Gastroesophageal sphincter (tissue), 4 donors: ENCODE results near the gene C6orf89. TPM values are rescaled to one million over a fixed set of nuclear protein-coding genes. Genes with fewer than 3 reads are reported as not detected.

Experiments used
- ATAC-seq: fragments of 150-250 bp; one replicate; pipeline ENCODE4 v1.9.1; 2016; ENCODE audit warnings: mild to moderate bottlenecking, moderate library complexity
- H3K27ac ChIP-seq, 4 donors: fragments of 200-600 bp; sonication (generic) in 3 of 4; 1 replicate in 3 of 4; 2 replicates in 1 of 4; pipeline ENCODE4 v1.5.1; 2016 to 2019
- H3K27me3 ChIP-seq: fragments of 200-600 bp; sonication (generic); one replicate; pipeline ENCODE4 v1.5.1; 2019
- H3K36me3 ChIP-seq, 2 donors: fragments of 200-600 bp; sonication (generic); one replicate each; pipeline ENCODE4 v1.5.1; 2019; ENCODE audit warnings: control low read depth in 1 of 2
- H3K4me1 ChIP-seq, 3 donors: fragments of 200-600 bp; sonication (generic); 1 replicate in 2 of 3; 2 replicates in 1 of 3; pipeline ENCODE4 v1.5.1; 2016 to 2019; ENCODE audit warnings: control low read depth in 2 of 3
- H3K4me3 ChIP-seq, 2 donors: fragments of 200-600 bp; sonication (generic); one replicate each; pipeline ENCODE4 v1.5.1; 2019; ENCODE audit warnings: mild to moderate bottlenecking in 1 of 2, moderate library complexity in 1 of 2
- H3K9me3 ChIP-seq, 3 donors: fragments of 200-600 bp; sonication (generic); one replicate each; pipeline ENCODE4 v1.5.1; 2017 to 2019; ENCODE audit warnings: control low read depth in 2 of 3
- EP300 ChIP-seq: sonication (generic); formaldehyde crosslinking; IDR thresholded peaks from one replicate; pipeline ENCODE4 v1.6.1; 2017; ENCODE audit warnings: antibody characterized with exemption, mild to moderate bottlenecking
- POLR2A ChIP-seq, 2 donors: fragments of 450-650 bp; IDR thresholded peaks; one replicate each; pipeline ENCODE4 v1.6.1; 2017; ENCODE audit warnings: antibody characterized with exemption in 2 of 2, mild to moderate bottlenecking in 2 of 2, moderate library complexity in 1 of 2
- POLR2AphosphoS5 ChIP-seq: sonication (generic); formaldehyde crosslinking; IDR thresholded peaks from one replicate; pipeline ENCODE4 v1.6.1; 2017; ENCODE audit warnings: antibody characterized with exemption
- WGBS, 2 donors: methylation state at CpG; one replicate each; pipeline ENCODE4 v1.1.5; 2018; ENCODE audit warnings: low coverage in 1 of 2; 5-methylcytosine and 5-hydroxymethylcytosine counted together
- total RNA-seq, 4 donors: library from RNA; depleted of rRNA; stranded (reverse); fragments of >200 nt; gene quantifications; one replicate each; pipeline ENCODE4 v1.1.0, GENCODE V29; 2016
- TF ChIP-seq, protein P1 (sequence below), 4 experiments: fragments of 200-600 bp in 2 of 4; fragments of 450-650 bp in 2 of 4; sonication (generic) in 1 of 4; IDR thresholded peaks; one replicate each; pipeline ENCODE4 v1.5.1; 2017 to 2019; ENCODE audit warnings: antibody characterized with exemption in 4 of 4, mild to moderate bottlenecking in 2 of 4, moderate library complexity in 2 of 4

Gene C6orf89
- total RNA-seq, 4 donors from 2014 or later, result 62.1 to 73.8 (median 69.8) TPM

DNA sequence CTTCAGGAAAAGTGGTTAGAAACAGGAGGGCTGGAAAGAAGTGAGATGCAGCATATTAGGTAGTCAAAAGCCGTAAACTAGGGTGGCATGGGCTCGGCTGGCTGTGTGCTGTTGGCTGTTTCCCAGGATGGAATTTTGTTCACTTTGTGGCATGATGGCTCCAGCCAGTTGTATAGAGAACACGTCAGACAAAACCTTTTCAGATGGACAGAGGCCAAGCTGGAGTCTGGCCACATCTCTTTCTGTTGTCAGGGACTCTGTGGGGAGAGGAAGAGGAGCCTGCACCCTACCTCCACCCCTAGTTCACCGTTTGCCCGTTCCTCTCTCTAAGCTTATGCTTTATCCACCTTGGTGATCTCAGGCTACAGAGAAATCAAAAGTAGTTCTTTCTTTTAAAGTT lies 22.0 kb downstream of the C6orf89 start:
- peak overlapping the region; percentile 61 to 76 (median 72) for H3K27ac ChIP-seq
- peaks cover 19 to 51% (median 25%) of the 10 kb centered on the region in 3 donors for H3K4me1 ChIP-seq
- H3K36me3 ChIP-seq, result peaks cover under 1 to 62% of the 10 kb centered on the region in 2 donors
- no peaks in the 10 kb centered on the region for H3K9me3 ChIP-seq
- peak; percentile 88 for ATAC-seq
- TF ChIP-seq EP300, result no peak
- TF ChIP-seq POLR2AphosphoS5, result peak; percentile 22
- no peak overlapping the region for H3K4me3 ChIP-seq
- WGBS, 2 donors, result 8 to 27% methylated on average over 4 to 5 of the region's 5 CpGs
- no peaks in the 10 kb centered on the region for H3K27me3 ChIP-seq

DNA sequence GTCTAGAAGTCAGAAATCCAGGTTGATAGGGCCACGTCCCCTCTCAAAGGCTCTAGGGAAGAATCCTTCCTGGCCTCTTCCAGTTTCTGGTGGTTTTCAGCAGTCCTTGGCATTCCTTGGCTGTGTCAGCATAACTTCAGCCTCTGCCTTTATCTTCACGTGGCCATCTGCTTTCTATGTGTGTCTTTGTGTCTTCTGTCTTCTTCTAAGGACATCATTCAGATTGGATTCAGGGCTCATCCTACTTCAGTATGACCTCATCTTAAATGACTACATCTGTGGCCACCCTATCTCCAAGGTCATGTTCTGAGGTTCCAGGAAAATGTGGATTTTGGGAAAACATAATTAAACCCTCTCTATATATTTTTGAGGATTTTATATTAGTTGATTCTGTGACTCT lies 23.0 kb downstream of the C6orf89 start:
- H3K4me3 ChIP-seq, result no peak overlapping the region
- H3K36me3 ChIP-seq, result peaks cover 0 to 62% of the 10 kb centered on the region in 2 donors
- H3K9me3 ChIP-seq, result no peaks in the 10 kb centered on the region
- no peaks in the 10 kb centered on the region for H3K27me3 ChIP-seq
- TF ChIP-seq POLR2A (IDR thresholded peaks at IDR 0.05) (no peak), EP300 (no peak), POLR2AphosphoS5 (no peak)
- TF ChIP-seq, protein P1, sequence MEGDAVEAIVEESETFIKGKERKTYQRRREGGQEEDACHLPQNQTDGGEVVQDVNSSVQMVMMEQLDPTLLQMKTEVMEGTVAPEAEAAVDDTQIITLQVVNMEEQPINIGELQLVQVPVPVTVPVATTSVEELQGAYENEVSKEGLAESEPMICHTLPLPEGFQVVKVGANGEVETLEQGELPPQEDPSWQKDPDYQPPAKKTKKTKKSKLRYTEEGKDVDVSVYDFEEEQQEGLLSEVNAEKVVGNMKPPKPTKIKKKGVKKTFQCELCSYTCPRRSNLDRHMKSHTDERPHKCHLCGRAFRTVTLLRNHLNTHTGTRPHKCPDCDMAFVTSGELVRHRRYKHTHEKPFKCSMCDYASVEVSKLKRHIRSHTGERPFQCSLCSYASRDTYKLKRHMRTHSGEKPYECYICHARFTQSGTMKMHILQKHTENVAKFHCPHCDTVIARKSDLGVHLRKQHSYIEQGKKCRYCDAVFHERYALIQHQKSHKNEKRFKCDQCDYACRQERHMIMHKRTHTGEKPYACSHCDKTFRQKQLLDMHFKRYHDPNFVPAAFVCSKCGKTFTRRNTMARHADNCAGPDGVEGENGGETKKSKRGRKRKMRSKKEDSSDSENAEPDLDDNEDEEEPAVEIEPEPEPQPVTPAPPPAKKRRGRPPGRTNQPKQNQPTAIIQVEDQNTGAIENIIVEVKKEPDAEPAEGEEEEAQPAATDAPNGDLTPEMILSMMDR (IDR thresholded peaks at IDR 0.05), result no peak
- H3K4me1 ChIP-seq, result peaks cover 19 to 51% (median 25%) of the 10 kb centered on the region in 3 donors
- WGBS, 2 donors, result 50 to 71% methylated on average over 2 of the region's 2 CpGs
- H3K27ac ChIP-seq, result peak overlapping the region; percentile 43 to 67 (median 57)
- no peak for ATAC-seq

DNA sequence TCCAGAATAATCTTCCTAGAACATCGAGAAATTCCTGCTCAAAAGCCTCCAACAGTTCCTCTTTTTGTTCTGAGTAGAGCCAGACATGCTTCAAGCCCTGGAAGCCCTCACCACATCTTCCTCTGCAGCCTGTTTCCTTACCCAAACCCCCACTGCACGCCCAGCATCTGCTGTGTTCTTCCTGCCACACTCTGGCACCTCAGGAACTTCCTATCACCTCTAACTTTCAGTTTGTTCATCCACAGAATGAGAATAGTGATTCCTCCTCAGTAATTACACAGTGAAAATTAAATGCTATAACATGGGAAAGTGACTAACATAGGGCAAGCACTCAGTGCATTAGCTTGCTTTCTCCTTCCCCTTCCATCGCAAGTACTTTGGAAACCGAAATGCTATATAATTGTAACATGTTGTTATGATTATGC lies 26.3 kb downstream of the C6orf89 start:
- 56 to 76% methylated on average over 3 to 4 of the region's 4 CpGs for WGBS, 2 donors
- H3K27me3 ChIP-seq, result no peaks in the 10 kb centered on the region

DNA sequence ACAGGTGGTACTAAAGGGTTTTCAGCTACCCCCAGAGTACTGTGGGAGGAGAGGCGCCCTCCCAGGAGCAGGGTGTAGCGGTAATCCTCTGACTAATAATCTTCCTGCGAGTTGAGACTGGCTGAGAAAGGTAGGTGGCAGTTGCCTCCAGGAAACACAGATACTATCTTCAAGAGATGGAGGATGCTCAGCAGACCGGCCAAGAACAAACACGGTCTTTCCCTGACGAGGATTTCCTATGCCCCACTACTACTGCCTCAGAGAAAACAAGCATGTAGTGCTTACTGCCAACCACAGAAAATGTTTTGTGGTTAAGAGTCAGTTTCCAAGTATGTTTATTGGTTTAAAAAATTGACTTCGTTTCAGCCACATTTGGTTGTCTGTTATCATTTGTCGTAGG lies 26.8 kb downstream of the C6orf89 start:
- 59 to 90% methylated on average over 2 to 8 of the region's 8 CpGs for WGBS, 2 donors
- Histone ChIP-seq H3K4me1 (peaks cover 0 to 29% (median 11%) of the 10 kb centered on the region in 3 donors), H3K27me3 (no peaks in the 10 kb centered on the region), H3K27ac (no peak overlapping the region), H3K36me3 (peaks cover 0 to 79% of the 10 kb centered on the region in 2 donors), H3K9me3 (no peaks in the 10 kb centered on the region), H3K4me3 (no peak overlapping the region)
- no peak for ATAC-seq
- TF ChIP-seq EP300 (no peak), POLR2AphosphoS5 (no peak), POLR2A (IDR thresholded peaks at IDR 0.05) (no peak)
- TF ChIP-seq, protein P1 (IDR thresholded peaks at IDR 0.05), result no peak

More for the DNA sequence above, 26.3 kb downstream of the C6orf89 start:
- Histone ChIP-seq H3K36me3 (peaks cover 0 to 73% of the 10 kb centered on the region in 2 donors), H3K9me3 (no peaks in the 10 kb centered on the region), H3K4me1 (peaks cover 4 to 29% (median 14%) of the 10 kb centered on the region in 3 donors), H3K4me3 (no peak overlapping the region), H3K27ac (no peak overlapping the region)
- no peak for ATAC-seq
- TF ChIP-seq, protein P1 (IDR thresholded peaks at IDR 0.05), result no peak
- TF ChIP-seq EP300 (no peak), POLR2AphosphoS5 (no peak), POLR2A (IDR thresholded peaks at IDR 0.05) (no peak)

DNA sequence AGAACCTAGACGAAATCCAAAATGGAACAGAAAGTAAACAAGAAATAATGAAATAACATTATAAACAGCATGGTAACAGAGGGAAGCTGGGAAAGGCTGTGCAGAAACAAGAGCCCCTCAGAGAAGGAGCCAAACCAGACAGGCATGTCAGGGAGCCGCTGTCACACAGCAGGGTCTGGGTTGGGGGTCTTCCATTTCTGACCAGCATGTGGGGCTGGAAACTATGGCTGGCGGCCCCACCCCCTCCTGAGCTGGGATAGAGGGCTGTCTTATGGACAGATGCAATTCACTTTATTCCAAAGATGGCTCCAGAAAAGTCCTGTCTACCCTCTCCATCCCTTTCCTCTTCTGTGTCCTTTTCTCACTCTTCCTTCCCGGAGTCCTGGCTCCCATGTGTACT lies 27.3 kb downstream of the C6orf89 start:
- Histone ChIP-seq H3K27ac (no peak overlapping the region), H3K4me3 (no peak overlapping the region), H3K27me3 (no peaks in the 10 kb centered on the region), H3K4me1 (peaks cover 0 to 29% (median 6%) of the 10 kb centered on the region in 3 donors), H3K9me3 (no peaks in the 10 kb centered on the region), H3K36me3 (peaks cover 0 to 84% of the 10 kb centered on the region in 2 donors)
- TF ChIP-seq POLR2AphosphoS5, result no peak
- TF ChIP-seq, protein P1 (IDR thresholded peaks at IDR 0.05), result no peak
- no peak for TF ChIP-seq EP300
- TF ChIP-seq POLR2A (IDR thresholded peaks at IDR 0.05), result no peak
- WGBS, 2 donors, result 85% methylated on average over 4 of the region's 4 CpGs; no CpG with 5 or more reads in 1 of the 2 donors
- ATAC-seq, result no peak
